ENCODE results near the gene CENATAC.

DNA sequence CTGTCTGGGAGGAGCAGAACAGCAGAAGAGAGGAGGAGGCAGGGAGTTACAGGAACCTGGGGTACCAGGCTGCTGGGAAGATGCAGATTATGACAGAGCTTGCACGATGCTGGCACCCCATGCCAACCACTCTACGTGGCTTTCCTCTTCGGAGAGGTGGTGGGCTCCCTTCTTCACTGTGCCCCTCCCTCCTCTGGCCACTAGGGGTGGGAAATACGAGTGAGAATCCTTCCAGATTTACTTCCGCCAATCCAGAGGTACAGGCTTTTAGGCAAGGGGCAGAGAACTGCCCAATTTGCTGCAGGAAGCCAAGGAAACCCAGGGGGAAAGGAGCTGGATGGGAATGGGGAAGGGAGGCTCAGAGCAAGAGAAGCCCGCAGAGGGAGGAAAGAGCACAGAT lies 46.8 kb downstream of the CENATAC start:
- TF ChIP-seq, protein P1, sequence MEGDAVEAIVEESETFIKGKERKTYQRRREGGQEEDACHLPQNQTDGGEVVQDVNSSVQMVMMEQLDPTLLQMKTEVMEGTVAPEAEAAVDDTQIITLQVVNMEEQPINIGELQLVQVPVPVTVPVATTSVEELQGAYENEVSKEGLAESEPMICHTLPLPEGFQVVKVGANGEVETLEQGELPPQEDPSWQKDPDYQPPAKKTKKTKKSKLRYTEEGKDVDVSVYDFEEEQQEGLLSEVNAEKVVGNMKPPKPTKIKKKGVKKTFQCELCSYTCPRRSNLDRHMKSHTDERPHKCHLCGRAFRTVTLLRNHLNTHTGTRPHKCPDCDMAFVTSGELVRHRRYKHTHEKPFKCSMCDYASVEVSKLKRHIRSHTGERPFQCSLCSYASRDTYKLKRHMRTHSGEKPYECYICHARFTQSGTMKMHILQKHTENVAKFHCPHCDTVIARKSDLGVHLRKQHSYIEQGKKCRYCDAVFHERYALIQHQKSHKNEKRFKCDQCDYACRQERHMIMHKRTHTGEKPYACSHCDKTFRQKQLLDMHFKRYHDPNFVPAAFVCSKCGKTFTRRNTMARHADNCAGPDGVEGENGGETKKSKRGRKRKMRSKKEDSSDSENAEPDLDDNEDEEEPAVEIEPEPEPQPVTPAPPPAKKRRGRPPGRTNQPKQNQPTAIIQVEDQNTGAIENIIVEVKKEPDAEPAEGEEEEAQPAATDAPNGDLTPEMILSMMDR (IDR thresholded peaks at IDR 0.05; ENCODE audit: low read length), result no peak
- no peak for TF ChIP-seq EZH2phosphoT487 (IDR thresholded peaks at IDR 0.05; ENCODE audit: low read length)
